Left ventricle myocardium inferior (tissue), 1 donor: ENCODE results near the gene IQCK. TPM values are rescaled to one million over a fixed set of nuclear protein-coding genes. Genes with fewer than 3 reads are reported as not detected.
A peak's percentile ranks its signal among the peaks of the same experiment; 100 is the strongest.
"Not testable (repeated sequence)": the region's sequence is repeated elsewhere in the genome, so short reads cannot be mapped to it uniquely, and the experiment has no call there.

Experiments
- DNase-seq: peaks from one replicate; pipeline ENCODE4 v3.0.0-alpha.2; 2020
- H3K27ac ChIP-seq: fragments of 200-600 bp; replicated peaks from 2 replicates; pipeline ENCODE4 v1.8.0; 2021
- H3K27me3 ChIP-seq: fragments of 200-600 bp; 2 replicates; pipeline ENCODE4 v1.8.0; 2021; ENCODE audit warnings: low read depth
- H3K36me3 ChIP-seq: fragments of 200-600 bp; 2 replicates; pipeline ENCODE4 v1.8.0; 2021
- H3K4me1 ChIP-seq: fragments of 200-600 bp; 2 replicates; pipeline ENCODE4 v1.8.0; 2021
- H3K4me3 ChIP-seq: fragments of 200-600 bp; 2 replicates; pipeline ENCODE4 v1.8.0; 2021; ENCODE audit warnings: mild to moderate bottlenecking, moderate library complexity
- H3K9me3 ChIP-seq: fragments of 200-600 bp; replicated peaks from 2 replicates; pipeline ENCODE4 v1.8.0; 2021
- intact Hi-C: fragments of 100-400 bp; cut with micrococcal nuclease; formaldehyde crosslinking; loops from one replicate; pipeline ENCODE4 v1.11.0; 2022
- total RNA-seq: library from RNA; stranded (reverse); fragmentation: NEBNext Ultra II Directional; extraction: Animal tissue kit (Norgen Biotek cat#: 25700); gene quantifications from one replicate; pipeline ENCODE4 v1.2.1, GENCODE V29; 2021
- TF ChIP-seq, protein P1 (sequence below): fragments of 200-600 bp; IDR thresholded peaks from 2 replicates; pipeline ENCODE4 v1.8.0; 2021; ENCODE audit warnings: antibody characterized with exemption, mild to moderate bottlenecking, borderline replicate concordance
- donor health status: DM: no; HTN: yes; CAD: no; lungs with severe emphysema.

IQCK gene
- total RNA-seq, 1 donor from 2014 or later: 6.0 TPM

DNA sequence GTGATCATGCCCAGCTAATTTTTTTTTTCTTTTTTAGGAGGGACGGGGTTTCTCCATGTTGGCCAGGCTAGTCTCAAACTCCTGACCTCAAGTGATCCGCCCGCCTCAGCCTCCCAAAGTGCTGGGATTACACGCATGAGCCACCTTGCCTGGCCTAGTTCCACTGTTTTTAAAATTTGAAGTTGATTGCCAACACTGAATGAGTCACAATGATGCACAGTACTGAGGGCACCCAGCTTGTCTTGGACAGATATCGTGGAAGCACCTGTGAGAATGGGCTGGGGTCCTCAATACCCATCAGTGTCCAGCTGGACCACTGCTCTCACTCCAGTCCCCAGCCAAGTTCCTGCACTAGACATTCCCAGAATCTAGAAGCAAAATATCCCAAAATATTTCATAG is 2.5 kb upstream of the IQCK start:
- intact Hi-C loops: no loop called here
- Histone ChIP-seq H3K27me3 (no peaks in the 10 kb centered on the region), H3K27ac (peak overlapping the region; percentile 90), H3K4me3 (no peak overlapping the region), H3K4me1 (peaks cover 65% of the 10 kb centered on the region), H3K36me3 (peaks cover 28% of the 10 kb centered on the region), H3K9me3 (no peaks in the 10 kb centered on the region)
- TF ChIP-seq, protein P1, sequence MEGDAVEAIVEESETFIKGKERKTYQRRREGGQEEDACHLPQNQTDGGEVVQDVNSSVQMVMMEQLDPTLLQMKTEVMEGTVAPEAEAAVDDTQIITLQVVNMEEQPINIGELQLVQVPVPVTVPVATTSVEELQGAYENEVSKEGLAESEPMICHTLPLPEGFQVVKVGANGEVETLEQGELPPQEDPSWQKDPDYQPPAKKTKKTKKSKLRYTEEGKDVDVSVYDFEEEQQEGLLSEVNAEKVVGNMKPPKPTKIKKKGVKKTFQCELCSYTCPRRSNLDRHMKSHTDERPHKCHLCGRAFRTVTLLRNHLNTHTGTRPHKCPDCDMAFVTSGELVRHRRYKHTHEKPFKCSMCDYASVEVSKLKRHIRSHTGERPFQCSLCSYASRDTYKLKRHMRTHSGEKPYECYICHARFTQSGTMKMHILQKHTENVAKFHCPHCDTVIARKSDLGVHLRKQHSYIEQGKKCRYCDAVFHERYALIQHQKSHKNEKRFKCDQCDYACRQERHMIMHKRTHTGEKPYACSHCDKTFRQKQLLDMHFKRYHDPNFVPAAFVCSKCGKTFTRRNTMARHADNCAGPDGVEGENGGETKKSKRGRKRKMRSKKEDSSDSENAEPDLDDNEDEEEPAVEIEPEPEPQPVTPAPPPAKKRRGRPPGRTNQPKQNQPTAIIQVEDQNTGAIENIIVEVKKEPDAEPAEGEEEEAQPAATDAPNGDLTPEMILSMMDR: no peak
- DNase-seq: no peak

DNA sequence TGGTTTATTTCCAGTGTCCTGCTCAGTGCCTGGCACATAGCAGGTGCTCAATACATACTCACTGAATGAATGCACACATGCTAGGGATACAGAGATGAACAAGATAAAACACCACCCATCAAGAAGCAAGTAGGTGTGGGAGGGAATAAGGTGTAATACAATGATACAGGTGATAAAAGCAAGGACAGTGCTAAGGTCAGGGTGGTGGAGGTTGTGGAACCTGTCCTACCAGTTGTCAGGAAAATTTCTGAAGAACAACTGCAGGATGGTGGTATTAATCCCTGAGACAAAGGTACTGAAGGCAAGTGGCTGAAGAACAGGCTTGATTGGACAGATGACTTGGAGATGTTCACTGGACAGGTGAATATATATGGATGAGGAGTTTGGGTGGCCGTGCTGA is 1.9 kb upstream of the IQCK start:
- peak overlapping the region; percentile 90 for H3K27ac ChIP-seq

DNA sequence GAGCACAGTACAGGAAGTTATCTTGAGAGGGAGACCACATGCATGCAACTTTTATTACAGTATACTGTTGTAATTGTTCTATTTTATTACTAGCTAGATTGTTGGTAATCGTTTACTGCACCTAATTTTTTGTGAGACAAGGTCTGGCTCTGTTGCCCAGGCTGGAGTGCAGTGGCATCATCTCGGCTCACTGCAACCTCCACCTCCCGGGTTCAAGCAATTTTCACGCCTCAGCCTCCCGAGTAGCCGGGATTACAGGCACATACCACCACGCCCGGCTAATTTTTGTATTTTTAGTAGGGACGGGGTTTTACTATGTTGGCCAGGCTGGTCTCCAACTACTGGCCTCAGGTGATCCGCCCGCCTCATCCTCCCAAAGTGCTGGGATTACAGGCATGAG is 1.3 kb upstream of the IQCK start:
- not testable (repeated sequence) for DNase-seq

More for the DNA sequence above, 1.9 kb upstream of the IQCK start:
- intact Hi-C loops: no loop called here
- TF ChIP-seq, protein P1: no peak
- no peak for DNase-seq
- Histone ChIP-seq H3K4me3 (peak overlapping the region; percentile 91), H3K4me1 (peaks cover 64% of the 10 kb centered on the region), H3K36me3 (peaks cover 28% of the 10 kb centered on the region), H3K27me3 (no peaks in the 10 kb centered on the region), H3K9me3 (no peaks in the 10 kb centered on the region)

DNA sequence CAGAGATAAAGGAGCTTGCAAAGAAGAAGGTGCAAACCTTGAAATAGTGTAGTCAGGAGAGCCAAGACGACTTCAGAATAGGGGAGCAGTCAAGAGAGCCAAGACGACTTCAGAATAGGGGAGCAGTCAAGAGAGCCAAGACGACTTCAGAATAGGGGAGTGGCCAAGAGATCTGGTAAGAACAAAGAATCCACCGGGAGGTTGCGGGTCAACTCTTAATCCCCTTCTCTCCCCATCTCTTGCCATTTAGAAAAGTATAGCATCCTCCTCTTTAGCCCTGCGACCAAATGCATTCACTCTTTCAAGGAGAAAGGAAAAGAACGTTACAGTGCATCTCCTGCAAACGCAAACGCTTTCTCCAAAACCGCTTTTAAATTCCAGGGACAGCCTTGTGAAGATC is 757 bp upstream of the IQCK start:
- Histone ChIP-seq H3K4me1 (peaks cover 64% of the 10 kb centered on the region), H3K9me3 (no peaks in the 10 kb centered on the region), H3K4me3 (peak overlapping the region; percentile 91), H3K36me3 (peaks cover 26% of the 10 kb centered on the region), H3K27ac (peak overlapping the region; percentile 90), H3K27me3 (no peaks in the 10 kb centered on the region)
- intact Hi-C loops: no loop called here
- TF ChIP-seq, protein P1: no peak
- no peak for DNase-seq

More for the DNA sequence above, 1.3 kb upstream of the IQCK start:
- intact Hi-C loops, H3K27me3 ChIP-seq, H3K9me3 ChIP-seq: not testable (repeated sequence)
- Histone ChIP-seq H3K4me3 (peak overlapping the region; percentile 91), H3K27ac (peak overlapping the region; percentile 90), H3K4me1 (peaks cover 60% of the 10 kb centered on the region), H3K36me3 (peaks cover 28% of the 10 kb centered on the region)

DNA sequence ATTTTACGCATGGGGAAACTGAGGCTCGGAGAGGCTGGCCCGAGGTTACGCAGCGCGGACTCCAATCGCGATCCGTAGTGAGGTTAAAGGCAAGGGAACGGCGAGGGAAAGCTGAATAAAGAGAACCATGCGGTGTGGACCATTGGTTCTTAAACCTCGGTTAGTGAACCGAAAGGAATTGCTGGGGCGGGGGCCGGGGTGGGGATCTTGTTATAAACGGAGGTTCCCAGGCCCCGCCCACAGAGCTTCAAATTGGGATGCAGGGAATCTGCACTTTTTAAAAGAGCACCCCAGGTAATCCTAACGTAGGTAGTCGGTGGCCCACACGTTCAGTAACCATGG is 524 bp downstream of the IQCK start:
- Histone ChIP-seq H3K4me1 (peaks cover 64% of the 10 kb centered on the region), H3K36me3 (peaks cover 14% of the 10 kb centered on the region), H3K9me3 (no peaks in the 10 kb centered on the region), H3K4me3 (peak overlapping the region; percentile 91), H3K27ac (peak overlapping the region; percentile 90), H3K27me3 (no peaks in the 10 kb centered on the region)
- intact Hi-C loops: no loop called here
- no peak for DNase-seq
- TF ChIP-seq, protein P1: no peak

DNA sequence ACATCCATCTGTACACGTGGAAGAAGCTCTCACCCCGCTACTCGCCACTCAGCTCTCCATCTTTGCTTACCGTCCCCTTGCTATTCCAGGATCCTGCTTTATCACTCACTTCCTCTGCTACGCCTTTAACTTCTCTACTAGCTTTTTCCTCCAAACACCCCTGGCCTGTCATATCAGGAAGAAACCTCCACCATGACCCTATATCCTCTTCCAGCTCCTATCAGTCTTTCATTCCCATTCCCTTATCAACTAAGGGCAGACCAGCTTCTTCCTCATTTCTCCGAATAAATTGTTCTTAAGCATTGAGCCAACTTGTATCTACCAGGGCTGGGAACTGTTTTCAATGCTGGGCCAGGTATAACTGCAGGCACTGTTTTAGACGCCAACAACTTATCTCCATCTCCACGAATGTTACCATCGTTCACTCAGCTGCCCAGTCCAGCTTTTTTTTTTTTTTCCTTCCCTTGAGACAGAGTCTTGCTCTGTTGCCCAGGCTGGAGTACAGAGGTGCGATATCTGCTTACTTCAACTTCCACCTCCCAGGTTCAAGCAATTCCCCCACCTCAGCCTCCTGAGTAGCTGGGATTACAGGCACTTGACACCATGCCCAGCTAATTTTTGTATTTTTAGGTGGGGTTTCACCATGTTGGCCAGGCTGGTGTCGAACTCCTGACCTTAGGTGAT is 4.3 kb downstream of the IQCK start:
- H3K27ac ChIP-seq: peak overlapping the region; percentile 90
- H3K36me3 ChIP-seq: no peaks in the 10 kb centered on the region
- intact Hi-C loops: loop anchor here (10.0 kb wide), 1 partner anchor 152 kb away; no protein-coding TSS in a partner anchor
- H3K4me1 ChIP-seq: peaks cover 42% of the 10 kb centered on the region
- no peaks in the 10 kb centered on the region for H3K27me3 ChIP-seq
- H3K4me3 ChIP-seq: no peak overlapping the region
- DNase-seq: no peak
- TF ChIP-seq, protein P1: no peak
- H3K9me3 ChIP-seq: no peaks in the 10 kb centered on the region
